Muscle layer of duodenum (tissue), 2 donors: ENCODE measurements around the gene CDHR5.

Experiments
- H3K27ac ChIP-seq: one replicate; pipeline ENCODE4 v1.7.0; 2013; ENCODE audit warnings: mild to moderate bottlenecking, low read length
- H3K27me3 ChIP-seq: one replicate; pipeline ENCODE4 v1.7.0; 2013; ENCODE audit warnings: low read depth, mild to moderate bottlenecking, control low read depth, low read length
- H3K36me3 ChIP-seq, 2 donors: one replicate each; pipeline ENCODE4 v1.7.0; 2013; ENCODE audit warnings: low read length in 2 of 2, control low read depth in 1 of 2, mild to moderate bottlenecking in 1 of 2; ENCODE audit not compliant: insufficient read depth in 2 of 2, control insufficient read depth in 1 of 2
- H3K4me1 ChIP-seq, 2 donors: one replicate each; pipeline ENCODE4 v1.7.0; 2013; ENCODE audit warnings: low read length in 2 of 2, mild to moderate bottlenecking in 2 of 2, control low read depth in 1 of 2, moderate library complexity in 1 of 2; ENCODE audit not compliant: insufficient read depth in 2 of 2, control insufficient read depth in 1 of 2
- H3K4me3 ChIP-seq, 2 donors: one replicate each; pipeline ENCODE4 v1.7.0; 2013; ENCODE audit warnings: low read length in 2 of 2, low read depth in 1 of 2, mild to moderate bottlenecking in 1 of 2
- H3K9me3 ChIP-seq, 2 donors: one replicate each; pipeline ENCODE4 v1.7.0; 2013; ENCODE audit warnings: low read length in 2 of 2, control low read depth in 1 of 2, mild to moderate bottlenecking in 1 of 2; ENCODE audit not compliant: control insufficient read depth in 1 of 2
- donor health status: healthy.

CDHR5 gene

GRCh38 chr11:643849-644738 lies 19.3 kb upstream of the CDHR5 start:
- Histone ChIP-seq H3K9me3 (no peaks in the 10 kb centered on the region), H3K4me3 (no peak overlapping the region), H3K27me3 (no peaks in the 10 kb centered on the region), H3K4me1 (peaks cover 0 to 2% of the 10 kb centered on the region in 2 donors), H3K27ac (no peak overlapping the region), H3K36me3 (peaks cover 0 to 28% of the 10 kb centered on the region in 2 donors)

GRCh38 chr11:643366-643765 lies 18.6 kb upstream of the CDHR5 start:
- H3K27ac ChIP-seq, result no peak overlapping the region
- peaks cover 0 to 28% of the 10 kb centered on the region in 2 donors for H3K36me3 ChIP-seq
- H3K4me1 ChIP-seq, result peaks cover 0 to 8% of the 10 kb centered on the region in 2 donors
- peaks cover under 1% of the 10 kb centered on the region for H3K27me3 ChIP-seq
- no peaks in the 10 kb centered on the region for H3K9me3 ChIP-seq
- no peak overlapping the region for H3K4me3 ChIP-seq

- Histone ChIP-seq H3K27me3 (peaks cover 12% of the 10 kb centered on the region), H3K9me3 (no peaks in the 10 kb centered on the region), H3K36me3 (peaks cover 0 to 28% of the 10 kb centered on the region in 2 donors), H3K4me1 (peaks cover 3 to 21% of the 10 kb centered on the region in 2 donors), H3K27ac (no peak overlapping the region), H3K4me3 (no peak overlapping the region)
Observed at GRCh38 chr11:641806-642370, 17.1 kb upstream of the CDHR5 start.

GRCh38 chr11:640021-640706 lies 15.4 kb upstream of the CDHR5 start:
- H3K27ac ChIP-seq, result no peak overlapping the region
- peaks cover 3 to 28% of the 10 kb centered on the region in 2 donors for H3K4me1 ChIP-seq
- peaks cover 0 to 21% of the 10 kb centered on the region in 2 donors for H3K36me3 ChIP-seq
- H3K9me3 ChIP-seq, result no peaks in the 10 kb centered on the region
- H3K27me3 ChIP-seq, result peaks cover 12% of the 10 kb centered on the region
- H3K4me3 ChIP-seq, result no peak overlapping the region

GRCh38 chr11:639332-639955 lies 14.7 kb upstream of the CDHR5 start:
- Histone ChIP-seq H3K4me1 (peaks cover 3 to 28% of the 10 kb centered on the region in 2 donors), H3K27ac (no peak overlapping the region), H3K36me3 (peaks cover 0 to 20% of the 10 kb centered on the region in 2 donors), H3K4me3 (no peak overlapping the region), H3K27me3 (peaks cover 12% of the 10 kb centered on the region), H3K9me3 (no peaks in the 10 kb centered on the region)

GRCh38 chr11:638631-639331 lies 14.0 kb upstream of the CDHR5 start:
- Histone ChIP-seq H3K27me3 (peaks cover 12% of the 10 kb centered on the region), H3K36me3 (peaks cover 0 to 14% of the 10 kb centered on the region in 2 donors), H3K27ac (no peak overlapping the region), H3K4me1 (peaks cover 3 to 28% of the 10 kb centered on the region in 2 donors), H3K4me3 (no peak overlapping the region), H3K9me3 (no peaks in the 10 kb centered on the region)

GRCh38 chr11:637593-638521 lies 13.1 kb upstream of the CDHR5 start:
- H3K27ac ChIP-seq, result no peak overlapping the region
- H3K9me3 ChIP-seq, result no peaks in the 10 kb centered on the region
- H3K27me3 ChIP-seq, result peaks cover 12% of the 10 kb centered on the region
- H3K4me1 ChIP-seq, result peaks cover 3 to 28% of the 10 kb centered on the region in 2 donors
- peaks cover 0 to 8% of the 10 kb centered on the region in 2 donors for H3K36me3 ChIP-seq
- H3K4me3 ChIP-seq, result no peak overlapping the region

GRCh38 chr11:637333-637592 lies 12.5 kb upstream of the CDHR5 start:
- Histone ChIP-seq H3K27ac (no peak overlapping the region), H3K36me3 (peaks cover 0 to 8% of the 10 kb centered on the region in 2 donors), H3K27me3 (peaks cover 12% of the 10 kb centered on the region), H3K4me3 (peak overlapping the region in 1 of 2 donors; percentile 42), H3K9me3 (no peaks in the 10 kb centered on the region), H3K4me1 (peaks cover 3 to 28% of the 10 kb centered on the region in 2 donors)

GRCh38 chr11:636511-637332 lies 12.0 kb upstream of the CDHR5 start, which contains the start of gene DRD4:
Gene DRD4 (plus strand): TSS chr11:637269. CDS start chr11:637305, 36 bp downstream.
- Histone ChIP-seq H3K27me3 (peaks cover 12% of the 10 kb centered on the region), H3K9me3 (no peaks in the 10 kb centered on the region), H3K4me3 (peak within 1 kb of the TSS in 1 of 2 donors; percentile 42), H3K27ac (no peak within 1 kb of the TSS), H3K36me3 (peaks cover 0 to 3% of the 10 kb centered on the region in 2 donors), H3K4me1 (peaks cover 3 to 28% of the 10 kb centered on the region in 2 donors)
